ENCODE data around the gene MAP4K3. TPM values are rescaled to one million over a fixed set of nuclear protein-coding genes. Genes with fewer than 3 reads are reported as not detected.

Gene MAP4K3
- total RNA-seq, 2 experiments from 2014 or later, result 12.4 to 17.5 TPM

DNA sequence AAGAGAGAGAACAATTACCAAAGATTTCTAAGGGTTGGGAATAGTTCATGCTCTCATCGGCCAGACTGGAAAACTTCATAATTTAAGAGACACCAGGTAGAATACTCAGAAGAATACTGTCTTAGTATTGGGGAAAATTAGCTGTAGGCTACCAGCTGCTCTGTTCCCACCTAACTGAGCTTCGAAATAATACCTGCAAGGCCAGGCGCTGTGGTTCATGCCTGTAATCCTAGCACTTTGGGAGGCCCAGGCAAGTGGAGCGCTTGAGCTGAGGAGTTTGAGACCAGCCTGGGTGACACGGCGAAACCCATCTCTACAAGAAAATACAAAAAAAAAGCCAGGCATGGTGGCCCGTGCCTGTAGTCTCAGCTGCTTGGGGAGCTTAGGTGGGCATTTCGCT is 35.8 kb downstream of the MAP4K3 start:
- H3K9me3 ChIP-seq (ENCODE audit: low read length), result no peaks in the 10 kb centered on the region
- H2AFZ ChIP-seq (ENCODE audit: low read length), result no peak overlapping the region
- ChIA-PET CTCF (ENCODE audit: unreplicated experiment) (interaction anchor here (0.5 kb wide), 1 partner anchor 799 kb away, joined by 17 read pairs; no protein-coding TSS in a partner anchor), POLR2A (interaction anchor here (0.6 to 4.2 kb wide), 9 partner anchors 10 to 191 kb away, joined by 3 to 25 read pairs (median 3); no protein-coding TSS in a partner anchor)
- no peak for TF ChIP-seq EZH2phosphoT487 (IDR thresholded peaks at IDR 0.05; ENCODE audit: borderline replicate concordance, low read depth, low read length)
- TF ChIP-seq, protein P1, sequence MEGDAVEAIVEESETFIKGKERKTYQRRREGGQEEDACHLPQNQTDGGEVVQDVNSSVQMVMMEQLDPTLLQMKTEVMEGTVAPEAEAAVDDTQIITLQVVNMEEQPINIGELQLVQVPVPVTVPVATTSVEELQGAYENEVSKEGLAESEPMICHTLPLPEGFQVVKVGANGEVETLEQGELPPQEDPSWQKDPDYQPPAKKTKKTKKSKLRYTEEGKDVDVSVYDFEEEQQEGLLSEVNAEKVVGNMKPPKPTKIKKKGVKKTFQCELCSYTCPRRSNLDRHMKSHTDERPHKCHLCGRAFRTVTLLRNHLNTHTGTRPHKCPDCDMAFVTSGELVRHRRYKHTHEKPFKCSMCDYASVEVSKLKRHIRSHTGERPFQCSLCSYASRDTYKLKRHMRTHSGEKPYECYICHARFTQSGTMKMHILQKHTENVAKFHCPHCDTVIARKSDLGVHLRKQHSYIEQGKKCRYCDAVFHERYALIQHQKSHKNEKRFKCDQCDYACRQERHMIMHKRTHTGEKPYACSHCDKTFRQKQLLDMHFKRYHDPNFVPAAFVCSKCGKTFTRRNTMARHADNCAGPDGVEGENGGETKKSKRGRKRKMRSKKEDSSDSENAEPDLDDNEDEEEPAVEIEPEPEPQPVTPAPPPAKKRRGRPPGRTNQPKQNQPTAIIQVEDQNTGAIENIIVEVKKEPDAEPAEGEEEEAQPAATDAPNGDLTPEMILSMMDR (conservative IDR thresholded peaks at IDR 0.05; ENCODE audit: low read length), result no peak
- DNase-seq (ENCODE audit: low spot score), result no peak
- peaks cover 35% of the 10 kb centered on the region for H3K79me2 ChIP-seq (ENCODE audit: insufficient read depth, low read depth, low read length)
- H3K27ac ChIP-seq (ENCODE audit: low read depth, low read length, poor library complexity, severe bottlenecking), result no peak overlapping the region
- H3K4me2 ChIP-seq (ENCODE audit: low read length), result no peak overlapping the region
- intact Hi-C loops (cut with micrococcal nuclease; ENCODE audit: unreplicated experiment), result no loop called here
- no peaks in the 10 kb centered on the region for H4K20me1 ChIP-seq (ENCODE audit: insufficient read depth, low read length)
- H3K36me3 ChIP-seq (ENCODE audit: insufficient read depth, low read length), result no peaks in the 10 kb centered on the region
- BruUV-seq (replicated peaks), result no TSS peak
- H3K4me1 ChIP-seq (ENCODE audit: insufficient read depth, low read length, poor library complexity, severe bottlenecking), result peaks cover 23% of the 10 kb centered on the region
- H3K9me2 ChIP-seq (ENCODE audit: insufficient read depth, low read length), result no peaks in the 10 kb centered on the region
- no peak overlapping the region for H3K4me3 ChIP-seq (ENCODE audit: low read depth, low read length, poor library complexity, severe bottlenecking)

DNA sequence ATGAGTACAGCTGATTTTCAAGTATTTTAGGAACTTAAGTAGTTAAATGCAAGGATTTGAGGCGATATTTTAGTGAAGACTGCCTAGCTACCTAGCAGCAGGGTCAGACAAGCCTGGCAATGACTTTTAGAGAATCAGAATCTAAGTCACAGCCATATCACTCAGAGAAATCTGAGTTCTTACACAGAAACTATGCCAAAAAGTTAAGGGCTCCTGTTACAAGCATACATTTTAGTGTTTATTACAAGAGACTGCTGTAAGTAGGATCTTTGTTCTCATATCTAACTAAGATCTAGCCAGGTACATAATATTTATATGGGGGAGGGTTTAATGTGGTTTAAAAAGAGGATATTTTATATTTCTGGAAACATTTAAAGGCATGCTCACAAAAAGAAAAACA is 37.5 kb downstream of the MAP4K3 start:
- no peaks in the 10 kb centered on the region for H3K9me2 ChIP-seq (ENCODE audit: insufficient read depth, low read length)
- CTCF ChIA-PET (ENCODE audit: unreplicated experiment), result no interaction called here
- no peak overlapping the region for H2AFZ ChIP-seq (ENCODE audit: low read length)
- no peaks in the 10 kb centered on the region for H4K20me1 ChIP-seq (ENCODE audit: insufficient read depth, low read length)
- no TSS peak for BruUV-seq (replicated peaks)
- no peak for DNase-seq (ENCODE audit: low spot score)
- H3K4me1 ChIP-seq (ENCODE audit: insufficient read depth, low read length, poor library complexity, severe bottlenecking), result peaks cover 20% of the 10 kb centered on the region
- no peaks in the 10 kb centered on the region for H3K36me3 ChIP-seq (ENCODE audit: insufficient read depth, low read length)
- POLR2A ChIA-PET, result interaction anchor here (0.6 to 4.2 kb wide), 6 partner anchors 13 to 42 kb away, joined by 3 to 14 read pairs (median 4); no protein-coding TSS in a partner anchor
- peaks cover 33% of the 10 kb centered on the region for H3K79me2 ChIP-seq (ENCODE audit: insufficient read depth, low read depth, low read length)
- intact Hi-C loops (cut with micrococcal nuclease; ENCODE audit: unreplicated experiment), result no loop called here
- no peak overlapping the region for H3K4me2 ChIP-seq (ENCODE audit: low read length)
- no peak overlapping the region for H3K4me3 ChIP-seq (ENCODE audit: low read depth, low read length, poor library complexity, severe bottlenecking)
- H3K27ac ChIP-seq (ENCODE audit: low read depth, low read length, poor library complexity, severe bottlenecking), result no peak overlapping the region
- H3K9me3 ChIP-seq (ENCODE audit: low read length), result no peaks in the 10 kb centered on the region
- TF ChIP-seq EZH2phosphoT487 (IDR thresholded peaks at IDR 0.05; ENCODE audit: borderline replicate concordance, low read depth, low read length), result no peak
- TF ChIP-seq, protein P1 (conservative IDR thresholded peaks at IDR 0.05; ENCODE audit: low read length), result no peak

GRCh38 chr2:39395313-39395712 is 41.8 kb downstream of the MAP4K3 start:
- Histone ChIP-seq H3K79me2 (ENCODE audit: insufficient read depth, low read depth, low read length) (peaks cover 21% of the 10 kb centered on the region; the same call in 1 of the 2 replicates), H3K9me2 (ENCODE audit: insufficient read depth, low read length) (no peaks in the 10 kb centered on the region), H3K4me2 (ENCODE audit: low read length) (no peak overlapping the region), H3K9me3 (ENCODE audit: low read length) (no peaks in the 10 kb centered on the region), H3K4me3 (ENCODE audit: low read depth, low read length, poor library complexity, severe bottlenecking) (no peak overlapping the region), H3K4me1 (ENCODE audit: insufficient read depth, low read length, poor library complexity, severe bottlenecking) (no peaks in the 10 kb centered on the region), H3K27ac (ENCODE audit: low read depth, low read length, poor library complexity, severe bottlenecking) (no peak overlapping the region), H4K20me1 (ENCODE audit: insufficient read depth, low read length) (0 out of 2 replicates have a peak, but pooled peaks cover 4% of the 10 kb centered on the region), H3K36me3 (ENCODE audit: insufficient read depth, low read length) (no peaks in the 10 kb centered on the region), H2AFZ (ENCODE audit: low read length) (no peak overlapping the region)
- DNase-seq (ENCODE audit: low spot score), result no peak
- intact Hi-C loops (cut with micrococcal nuclease; ENCODE audit: unreplicated experiment), result no loop called here
- TF ChIP-seq, protein P1 (conservative IDR thresholded peaks at IDR 0.05; ENCODE audit: low read length), result no peak
- no peak for TF ChIP-seq EZH2phosphoT487 (IDR thresholded peaks at IDR 0.05; ENCODE audit: borderline replicate concordance, low read depth, low read length)
- POLR2A ChIA-PET, result interaction anchor here (0.6 to 1.9 kb wide), 6 partner anchors 18 to 236 kb away, joined by 3 to 5 read pairs (median 3); no protein-coding TSS in a partner anchor
- CTCF ChIA-PET (ENCODE audit: unreplicated experiment), result no interaction called here
- BruUV-seq (replicated peaks), result no TSS peak
